HEK293T (cell line): ENCODE measurements around the gene WWC2.

ENCODE experiments used
- ARNT ChIP-seq: fragments of 450-650 bp; IDR thresholded peaks from 2 replicates; pipeline ENCODE4 v1.6.1; 2017; ENCODE audit warnings: mild to moderate bottlenecking
- BHLHE40 ChIP-seq: fragments of 450-650 bp; IDR thresholded peaks from 2 replicates; pipeline ENCODE4 v1.6.1; 2016; ENCODE audit warnings: mild to moderate bottlenecking, moderate library complexity, borderline replicate concordance
- CTBP1 ChIP-seq: fragments of 450-650 bp; IDR thresholded peaks from 2 replicates; pipeline ENCODE4 v1.6.1; 2016; ENCODE audit warnings: borderline replicate concordance
- ELF4 ChIP-seq: fragments of 450-650 bp; IDR thresholded peaks from 2 replicates; pipeline ENCODE4 v1.6.1; 2017; ENCODE audit warnings: antibody characterized with exemption
- FOXA1 ChIP-seq: fragments of 450-650 bp; IDR thresholded peaks from 2 replicates; pipeline ENCODE4 v1.6.1; 2016; ENCODE audit warnings: mild to moderate bottlenecking
- FOXK2 ChIP-seq: fragments of 450-650 bp; IDR thresholded peaks from 2 replicates; pipeline ENCODE4 v1.6.1; 2016; ENCODE audit warnings: mild to moderate bottlenecking
- FOXM1 ChIP-seq: fragments of 450-650 bp; IDR thresholded peaks from 2 replicates; pipeline ENCODE4 v1.6.1; 2017; ENCODE audit warnings: mild to moderate bottlenecking, borderline replicate concordance
- L3MBTL2 ChIP-seq: fragments of 450-650 bp; conservative IDR thresholded peaks from 2 replicates; pipeline ENCODE4 v1.6.1; 2016; ENCODE audit warnings: mild to moderate bottlenecking
- LEF1 ChIP-seq: fragments of 450-650 bp; IDR thresholded peaks from 2 replicates; pipeline ENCODE4 v1.6.1; 2017; ENCODE audit warnings: mild to moderate bottlenecking, borderline replicate concordance
- PKNOX1 ChIP-seq: fragments of 450-650 bp; IDR thresholded peaks from 2 replicates; pipeline ENCODE4 v1.6.1; 2016
- SP1 ChIP-seq: fragments of 450-650 bp; IDR thresholded peaks from 2 replicates; pipeline ENCODE4 v1.6.1; 2017
- SUZ12 ChIP-seq: fragments of 450-650 bp; IDR thresholded peaks from 2 replicates; pipeline ENCODE4 v1.6.1; 2016; ENCODE audit warnings: mild to moderate bottlenecking
- TARDBP ChIP-seq: fragments of 450-650 bp; IDR thresholded peaks from 2 replicates; pipeline ENCODE4 v1.6.1; 2016
- ZNF384 ChIP-seq: fragments of 450-650 bp; IDR thresholded peaks from 2 replicates; pipeline ENCODE4 v1.6.1; 2016

DNA sequence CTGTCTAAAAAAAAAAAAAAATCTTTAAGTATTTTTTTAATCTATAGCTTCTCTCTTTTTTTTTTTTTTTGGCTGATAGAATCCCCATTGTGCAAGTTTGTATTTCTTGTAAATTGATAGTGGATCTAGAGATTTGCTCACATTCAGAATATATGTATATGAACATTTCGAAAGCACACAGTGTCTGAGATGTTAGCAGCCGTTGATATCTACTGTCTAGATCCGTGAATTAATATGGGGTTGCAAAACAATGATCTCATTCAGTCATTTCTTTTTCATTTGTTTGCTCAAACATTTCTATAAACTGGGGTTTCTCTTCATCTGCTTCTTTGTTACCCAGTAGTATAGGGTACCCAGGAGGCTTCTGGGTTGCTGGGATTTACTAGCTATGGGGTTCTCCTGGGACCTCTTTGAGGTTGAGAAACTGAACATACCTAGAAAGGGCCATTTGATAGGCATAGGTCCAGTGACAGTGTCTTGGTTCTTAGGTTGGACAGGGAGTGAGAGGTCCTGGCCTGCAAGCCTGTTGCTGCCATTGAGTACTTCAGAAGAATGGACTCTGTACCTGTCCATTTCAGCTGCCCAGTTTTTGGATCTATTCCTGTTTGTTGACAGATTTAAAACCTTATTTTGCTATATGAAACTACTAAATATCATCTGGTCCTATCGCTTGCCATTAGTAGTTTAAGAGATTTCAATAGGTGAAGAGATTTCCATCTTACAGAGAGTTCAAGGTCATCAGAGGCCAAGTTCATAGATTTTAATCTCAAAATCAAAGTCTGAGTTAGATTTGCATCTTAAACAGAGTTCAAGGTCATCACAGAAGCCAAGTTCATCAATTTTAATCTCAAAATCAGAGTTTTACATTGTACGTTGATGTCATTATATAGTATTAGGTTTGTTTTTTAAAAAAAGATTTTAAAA is 50.8 kb downstream of the WWC2 start:
- no peak for TF ChIP-seq TARDBP
- TF ChIP-seq FOXM1, result no peak
- no peak for TF ChIP-seq PKNOX1
- TF ChIP-seq ARNT, result no peak
- TF ChIP-seq ELF4, result no peak
- TF ChIP-seq BHLHE40, result no peak
- TF ChIP-seq SUZ12, result no peak
- no peak for TF ChIP-seq FOXK2
- no peak for TF ChIP-seq SP1
- TF ChIP-seq L3MBTL2, result no peak
- TF ChIP-seq ZNF384, result no peak
- TF ChIP-seq CTBP1, result no peak
- TF ChIP-seq LEF1, result no peak
- no peak for TF ChIP-seq FOXA1
